ENCODE data around the gene DCC.

The DCC gene

GRCh38 chr18:52427521-52428175, 87.7 kb downstream of the DCC start:
- ATAC-seq (ENCODE audit: low read depth) (no peak), DNase-seq (ENCODE audit: low spot score) (no peak)
- TF ChIP-seq CTCF (IDR thresholded peaks at IDR 0.05; ENCODE audit: poor library complexity, severe bottlenecking): no peak
- no peak overlapping the region for H3K4me3 ChIP-seq (ENCODE audit: severe bottlenecking)
- no peak overlapping the region for H3K27ac ChIP-seq (ENCODE audit: poor library complexity, severe bottlenecking)
- no peaks in the 10 kb centered on the region for H3K36me3 ChIP-seq (ENCODE audit: low read depth)
- H3K9me3 ChIP-seq (ENCODE audit: severe bottlenecking): no peaks in the 10 kb centered on the region
- peaks cover 8% of the 10 kb centered on the region for H3K27me3 ChIP-seq (ENCODE audit: insufficient read depth, poor library complexity, severe bottlenecking)
- H3K4me1 ChIP-seq (ENCODE audit: insufficient read depth, poor library complexity, severe bottlenecking): no peaks in the 10 kb centered on the region

GRCh38 chr18:52431683-52432082, 91.7 kb downstream of the DCC start:
- ATAC-seq (ENCODE audit: low read depth): no peak
- Histone ChIP-seq H3K9me3 (ENCODE audit: severe bottlenecking) (no peaks in the 10 kb centered on the region), H3K36me3 (ENCODE audit: low read depth) (no peaks in the 10 kb centered on the region), H3K27me3 (ENCODE audit: insufficient read depth, poor library complexity, severe bottlenecking) (peaks cover 10% of the 10 kb centered on the region), H3K4me1 (ENCODE audit: insufficient read depth, poor library complexity, severe bottlenecking) (no peaks in the 10 kb centered on the region), H3K27ac (ENCODE audit: poor library complexity, severe bottlenecking) (no peak overlapping the region), H3K4me3 (ENCODE audit: severe bottlenecking) (no peak overlapping the region)
- TF ChIP-seq CTCF (IDR thresholded peaks at IDR 0.05; ENCODE audit: poor library complexity, severe bottlenecking): no peak
- DNase-seq (ENCODE audit: low spot score): no peak

GRCh38 chr18:52433797-52434196, 93.8 kb downstream of the DCC start:
- no peak for ATAC-seq (ENCODE audit: low read depth)
- DNase-seq (ENCODE audit: low spot score): no peak
- no peak overlapping the region for H3K27ac ChIP-seq (ENCODE audit: poor library complexity, severe bottlenecking)
- H3K36me3 ChIP-seq (ENCODE audit: low read depth): no peaks in the 10 kb centered on the region
- H3K4me1 ChIP-seq (ENCODE audit: insufficient read depth, poor library complexity, severe bottlenecking): no peaks in the 10 kb centered on the region
- TF ChIP-seq CTCF (IDR thresholded peaks at IDR 0.05; ENCODE audit: poor library complexity, severe bottlenecking): no peak
- peaks cover 10% of the 10 kb centered on the region for H3K27me3 ChIP-seq (ENCODE audit: insufficient read depth, poor library complexity, severe bottlenecking)
- H3K9me3 ChIP-seq (ENCODE audit: severe bottlenecking): no peaks in the 10 kb centered on the region
- H3K4me3 ChIP-seq (ENCODE audit: severe bottlenecking): no peak overlapping the region

- Histone ChIP-seq H3K27ac (ENCODE audit: poor library complexity, severe bottlenecking) (no peak overlapping the region), H3K4me1 (ENCODE audit: insufficient read depth, poor library complexity, severe bottlenecking) (no peaks in the 10 kb centered on the region)
These were observed 95.3 kb downstream of the DCC start for GRCh38 chr18:52435301-52435700.

More at GRCh38 chr18:52435301-52435700, 95.3 kb downstream of the DCC start:
- H3K9me3 ChIP-seq (ENCODE audit: severe bottlenecking): no peaks in the 10 kb centered on the region
- TF ChIP-seq CTCF (IDR thresholded peaks at IDR 0.05; ENCODE audit: poor library complexity, severe bottlenecking): no peak
- ATAC-seq (ENCODE audit: low read depth) (no peak), DNase-seq (ENCODE audit: low spot score) (no peak)
- peaks cover 10% of the 10 kb centered on the region for H3K27me3 ChIP-seq (ENCODE audit: insufficient read depth, poor library complexity, severe bottlenecking)
- H3K4me3 ChIP-seq (ENCODE audit: severe bottlenecking): no peak overlapping the region
- H3K36me3 ChIP-seq (ENCODE audit: low read depth): no peaks in the 10 kb centered on the region
